ENCODE results near the gene CEP128.

- TF ChIP-seq SUZ12 (IDR thresholded peaks at IDR 0.05; ENCODE audit: extremely low read depth, insufficient read depth, insufficient read length) (no peak), YY1 (IDR thresholded peaks at IDR 0.05; ENCODE audit: insufficient read depth, insufficient read length) (no peak), ZNF274 (IDR thresholded peaks at IDR 0.05; ENCODE audit: low read depth, low read length) (no peak)
These were observed 17.0 kb downstream of the CEP128 start for GRCh38 chr14:80924365-80925103.
